GM12878 (cell line): ENCODE data around the gene CDH1. TPM values are rescaled to one million over a fixed set of nuclear protein-coding genes. Genes with fewer than 3 reads are reported as not detected.

ENCODE experiments used
- ATAC-seq: fragments of 200-7000 bp; cut with Tn5 transposase; 3 replicates; pipeline ENCODE4 v1.9.1; 2020; ENCODE audit warnings: mild to moderate bottlenecking, moderate library complexity
- BruUV-seq: library from RNA; stranded (reverse); fragments of 400-500 nt; replicated peaks from 2 replicates; lab custom pipeline; 2021; lab: Mats Ljungman, UMichigan
- CTCF ChIA-PET: fragments of 300-600 bp; sonication (Branson Sonifier 250); formaldehyde crosslinking; extraction: SDS; loops from one replicate; lab custom pipeline; 2021; ENCODE audit warnings: inconsistent platforms; lab: Yijun Ruan, JAX
- POLR2A ChIA-PET: fragments of 350-600 bp; formaldehyde crosslinking; extraction: SDS; loops from one replicate; lab custom pipeline; 2021; ENCODE audit warnings: inconsistent platforms; lab: Charles Lee
- RAD21 ChIA-PET: fragments of 300-600 bp; sonication (Branson Sonifier 250); formaldehyde crosslinking; loops from one replicate; lab custom pipeline; 2023; ENCODE audit warnings: antibody characterized with exemption; ENCODE audit not compliant: unreplicated experiment; lab: Charles Lee
- SMC1A ChIA-PET: fragments of 300-600 bp; sonication (Branson Sonifier 250); formaldehyde crosslinking; loops from one replicate; lab custom pipeline; 2023; ENCODE audit not compliant: unreplicated experiment, uncharacterized antibody; lab: Charles Lee
- DNase-seq: peaks from one replicate; pipeline ENCODE4 v3.0.0-alpha.2; 2011; ENCODE audit warnings: low read depth, low spot score
- FAIRE-seq: peaks from 3 replicates; lab custom pipeline; 2011; peaks lifted over from hg19 to GRCh38; lab: Jason Lieb, UNC
- H2AFZ ChIP-seq: 2 replicates; pipeline ENCODE4 v1.6.0; 2011; ENCODE audit warnings: low read depth, low read length, control low read depth; ENCODE audit not compliant: control insufficient read depth
- H3K27ac ChIP-seq: 2 replicates; pipeline ENCODE4 v1.5.1; 2011; ENCODE audit warnings: control low read depth; ENCODE audit not compliant: control insufficient read depth, insufficient read depth
- H3K27me3 ChIP-seq, 2 experiments: replicated peaks in 1 of 2; 2 replicates each; pipeline versions ENCODE4 v1.6.0 to v1.6.1; 2011; ENCODE audit warnings: low read length in 1 of 2; ENCODE audit not compliant: control insufficient read depth in 2 of 2, insufficient read depth in 2 of 2
- H3K36me3 ChIP-seq, 2 experiments: 2 replicates each; pipeline ENCODE4 v1.5.1; 2011; ENCODE audit warnings: low read length in 1 of 2; ENCODE audit not compliant: control insufficient read depth in 2 of 2, insufficient read depth in 2 of 2
- H3K4me1 ChIP-seq: 2 replicates; pipeline ENCODE4 v1.6.1; 2011; ENCODE audit warnings: mild to moderate bottlenecking, low read length, moderate library complexity, mixed read lengths; ENCODE audit not compliant: control insufficient read depth, insufficient read depth
- H3K4me2 ChIP-seq: 2 replicates; pipeline ENCODE4 v1.6.0; 2011; ENCODE audit warnings: control low read depth; ENCODE audit not compliant: control insufficient read depth, insufficient read depth
- H3K4me3 ChIP-seq: fragments of 200-600 bp; sonication (generic); 2 replicates; pipeline ENCODE4 v1.5.1; 2016
- H3K79me2 ChIP-seq: 2 replicates; pipeline ENCODE4 v1.6.0; 2011; ENCODE audit warnings: low read length; ENCODE audit not compliant: control insufficient read depth, insufficient read depth
- H3K9ac ChIP-seq: 2 replicates; pipeline ENCODE4 v1.8.0; 2011; ENCODE audit warnings: low read length, control low read depth, mixed read lengths; ENCODE audit not compliant: control insufficient read depth, insufficient read depth
- H3K9me3 ChIP-seq: replicated peaks from 3 replicates; pipeline ENCODE4 v1.5.1; 2011; ENCODE audit warnings: mild to moderate bottlenecking, low read length; ENCODE audit not compliant: control insufficient read depth, insufficient read depth
- H4K20me1 ChIP-seq: 2 replicates; pipeline ENCODE4 v1.6.0; 2011; ENCODE audit not compliant: control insufficient read depth, insufficient read depth
- HDGF ChIP-seq: fragments of 450-650 bp; IDR thresholded peaks from 2 replicates; pipeline ENCODE4 v1.6.1; 2016; ENCODE audit warnings: antibody characterized with exemption
- ZSCAN29 ChIP-seq: fragments of 450-650 bp; IDR thresholded peaks from 2 replicates; pipeline ENCODE4 v1.6.1; 2017; ENCODE audit warnings: mild to moderate bottlenecking, moderate library complexity
- WGBS: methylation state at CpG from one replicate; pipeline ENCODE4 v1.1.6; 2016; ENCODE audit warnings: low lambda C conversion rate; ENCODE audit not compliant: insufficient replicate concordance, insufficient coverage; ENCODE audit errors: missing lambda C conversion rate; 5-methylcytosine and 5-hydroxymethylcytosine counted together
- in situ Hi-C: fragments of 300-500 bp; cut with MboI; formaldehyde crosslinking; loops from 9 replicates; pipeline ENCODE4 v1.14.3; 2018; ENCODE audit warnings: mixed read lengths
- intact Hi-C: fragments of 100-400 bp; cut with micrococcal nuclease; formaldehyde crosslinking; loops from one replicate; pipeline ENCODE4 v1.14.2; 2022; ENCODE audit not compliant: unreplicated experiment
- polyA plus RNA-seq, 11 experiments: library from polyadenylated mRNA; depleted of rRNA in 4 of 11; unstranded in 6 of 11; stranded (reverse) in 5 of 11; fragments of >200 nt; fragmentation: Nextera tagmentation in 4 of 11; fragmentation: Illumina TruSeq in 1 of 11; extraction: Ambion mirVana in 4 of 11; extraction: Trizol in 1 of 11; gene quantifications; 1 replicate in 1 of 11; 2 replicates in 10 of 11; pipeline versions ENCODE4 v1.2.1 to v1.2.3, GENCODE V29; 2011 to 2016; ENCODE audit warnings: inconsistent platforms in 2 of 11, missing spikeins in 2 of 11, low read depth in 1 of 11
- total RNA-seq, 4 experiments: library from RNA; depleted of rRNA in 3 of 4; stranded (reverse); fragments of >200 nt in 3 of 4; fragmentation: Illumina TruSeq in 1 of 4; extraction: Trizol in 1 of 4; gene quantifications; 2 replicates each; pipeline versions ENCODE4 v1.2.1 to v1.2.3, GENCODE V29; 2013 to 2021
- TF ChIP-seq, protein P1 (sequence below): fragments of 450-650 bp; IDR thresholded peaks from 2 replicates; pipeline ENCODE4 v1.6.1; 2017; ENCODE audit warnings: borderline replicate concordance
- TF ChIP-seq, protein P2 (sequence below): IDR thresholded peaks from 2 replicates; pipeline ENCODE4 v1.6.1; 2012; ENCODE audit warnings: improper control_type of control experiment, low read depth, low read length; ENCODE audit not compliant: insufficient replicate concordance

CDH1 gene
- total and polyA plus RNA-seq, 10 of the 15 experiments (the other 5 are each of a cell fraction or from before 2014, with no cell fraction given): 2.2 to 30.6 (median 17.7) TPM

DNA sequence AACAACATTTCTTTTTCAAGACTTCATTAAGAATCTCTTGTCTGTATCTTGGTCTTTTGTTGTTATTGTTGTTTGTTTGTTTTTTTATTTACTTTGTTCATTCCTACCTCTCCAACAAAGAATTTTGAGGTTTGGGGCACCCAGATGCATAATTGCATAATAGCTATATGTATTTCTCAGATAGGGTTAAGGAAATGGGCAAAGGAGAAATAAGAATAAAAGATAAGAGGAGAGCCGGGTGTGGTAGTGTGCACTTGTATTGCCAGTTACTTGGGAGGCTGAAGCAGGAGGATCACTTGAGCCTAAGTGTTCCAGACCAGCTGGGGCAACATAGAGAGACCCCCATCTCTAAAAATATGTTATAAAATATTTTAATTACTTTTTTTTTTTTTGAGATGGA, 30.5 kb downstream of the CDH1 start:
- no peak overlapping the region for H2AFZ ChIP-seq
- POLR2A ChIA-PET: interaction anchor here (1.2 to 1.4 kb wide), 2 partner anchors 9 to 10 kb away, joined by 5 read pairs; no protein-coding TSS in a partner anchor
- BruUV-seq: no TSS peak
- no peaks in the 10 kb centered on the region for H3K27me3 ChIP-seq
- H3K27ac ChIP-seq: no peak overlapping the region
- in situ Hi-C loops: loop anchor here (25.0 kb wide), 1 partner anchor 1645 kb away; no protein-coding TSS in a partner anchor
- H3K36me3 ChIP-seq: no peaks in the 10 kb centered on the region
- intact Hi-C loops: no loop called here
- CTCF ChIA-PET: interaction anchor here (1.8 to 3.4 kb wide), 2 partner anchors 11 to 33 kb away, joined by 5 to 12 read pairs; no protein-coding TSS in a partner anchor
- FAIRE-seq (no peak), DNase-seq (no peak)
- H3K9ac ChIP-seq: no peak overlapping the region
- 95% methylated on average over 1 of the region's 1 CpG for WGBS
- H3K79me2 ChIP-seq: no peaks in the 10 kb centered on the region
- no peaks in the 10 kb centered on the region; the same call in 2 of the 3 replicates for H3K9me3 ChIP-seq
- SMC1A ChIA-PET: interaction anchor here (0.5 to 2.5 kb wide), 9 partner anchors 8 to 846 kb away, joined by 3 to 11 read pairs (median 3); no protein-coding TSS in a partner anchor
- H3K4me3 ChIP-seq: no peak overlapping the region
- RAD21 ChIA-PET: interaction anchor here (0.6 to 1.5 kb wide), 5 partner anchors 10 to 47 kb away, joined by 3 to 6 read pairs (median 3); no protein-coding TSS in a partner anchor
- TF ChIP-seq, protein P1, sequence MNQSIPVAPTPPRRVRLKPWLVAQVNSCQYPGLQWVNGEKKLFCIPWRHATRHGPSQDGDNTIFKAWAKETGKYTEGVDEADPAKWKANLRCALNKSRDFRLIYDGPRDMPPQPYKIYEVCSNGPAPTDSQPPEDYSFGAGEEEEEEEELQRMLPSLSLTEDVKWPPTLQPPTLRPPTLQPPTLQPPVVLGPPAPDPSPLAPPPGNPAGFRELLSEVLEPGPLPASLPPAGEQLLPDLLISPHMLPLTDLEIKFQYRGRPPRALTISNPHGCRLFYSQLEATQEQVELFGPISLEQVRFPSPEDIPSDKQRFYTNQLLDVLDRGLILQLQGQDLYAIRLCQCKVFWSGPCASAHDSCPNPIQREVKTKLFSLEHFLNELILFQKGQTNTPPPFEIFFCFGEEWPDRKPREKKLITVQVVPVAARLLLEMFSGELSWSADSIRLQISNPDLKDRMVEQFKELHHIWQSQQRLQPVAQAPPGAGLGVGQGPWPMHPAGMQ: no peak
- no peak for TF ChIP-seq ZSCAN29
- TF ChIP-seq HDGF: no peak
- TF ChIP-seq, protein P2, sequence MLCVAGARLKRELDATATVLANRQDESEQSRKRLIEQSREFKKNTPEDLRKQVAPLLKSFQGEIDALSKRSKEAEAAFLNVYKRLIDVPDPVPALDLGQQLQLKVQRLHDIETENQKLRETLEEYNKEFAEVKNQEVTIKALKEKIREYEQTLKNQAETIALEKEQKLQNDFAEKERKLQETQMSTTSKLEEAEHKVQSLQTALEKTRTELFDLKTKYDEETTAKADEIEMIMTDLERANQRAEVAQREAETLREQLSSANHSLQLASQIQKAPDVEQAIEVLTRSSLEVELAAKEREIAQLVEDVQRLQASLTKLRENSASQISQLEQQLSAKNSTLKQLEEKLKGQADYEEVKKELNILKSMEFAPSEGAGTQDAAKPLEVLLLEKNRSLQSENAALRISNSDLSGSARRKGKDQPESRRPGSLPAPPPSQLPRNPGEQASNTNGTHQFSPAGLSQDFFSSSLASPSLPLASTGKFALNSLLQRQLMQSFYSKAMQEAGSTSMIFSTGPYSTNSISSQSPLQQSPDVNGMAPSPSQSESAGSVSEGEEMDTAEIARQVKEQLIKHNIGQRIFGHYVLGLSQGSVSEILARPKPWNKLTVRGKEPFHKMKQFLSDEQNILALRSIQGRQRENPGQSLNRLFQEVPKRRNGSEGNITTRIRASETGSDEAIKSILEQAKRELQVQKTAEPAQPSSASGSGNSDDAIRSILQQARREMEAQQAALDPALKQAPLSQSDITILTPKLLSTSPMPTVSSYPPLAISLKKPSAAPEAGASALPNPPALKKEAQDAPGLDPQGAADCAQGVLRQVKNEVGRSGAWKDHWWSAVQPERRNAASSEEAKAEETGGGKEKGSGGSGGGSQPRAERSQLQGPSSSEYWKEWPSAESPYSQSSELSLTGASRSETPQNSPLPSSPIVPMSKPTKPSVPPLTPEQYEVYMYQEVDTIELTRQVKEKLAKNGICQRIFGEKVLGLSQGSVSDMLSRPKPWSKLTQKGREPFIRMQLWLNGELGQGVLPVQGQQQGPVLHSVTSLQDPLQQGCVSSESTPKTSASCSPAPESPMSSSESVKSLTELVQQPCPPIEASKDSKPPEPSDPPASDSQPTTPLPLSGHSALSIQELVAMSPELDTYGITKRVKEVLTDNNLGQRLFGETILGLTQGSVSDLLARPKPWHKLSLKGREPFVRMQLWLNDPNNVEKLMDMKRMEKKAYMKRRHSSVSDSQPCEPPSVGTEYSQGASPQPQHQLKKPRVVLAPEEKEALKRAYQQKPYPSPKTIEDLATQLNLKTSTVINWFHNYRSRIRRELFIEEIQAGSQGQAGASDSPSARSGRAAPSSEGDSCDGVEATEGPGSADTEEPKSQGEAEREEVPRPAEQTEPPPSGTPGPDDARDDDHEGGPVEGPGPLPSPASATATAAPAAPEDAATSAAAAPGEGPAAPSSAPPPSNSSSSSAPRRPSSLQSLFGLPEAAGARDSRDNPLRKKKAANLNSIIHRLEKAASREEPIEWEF: no peak
- TF ChIP-seq, all 136 proteins: peak for 0
- Histone ChIP-seq H3K4me2 (no peak overlapping the region), H3K4me1 (peaks cover 18% of the 10 kb centered on the region), H4K20me1 (no peaks in the 10 kb centered on the region)
- no peak for ATAC-seq
